Activated naive CD8-positive, alpha-beta T cell treated with anti-CD3 and anti-CD28 coated beads, Interleukin-2, amount 10 ng/mL, durations not matched to agents 7 days and 5 days (primary cell): ENCODE results near the gene GPR173. TPM values are rescaled to one million over a fixed set of nuclear protein-coding genes. Genes with fewer than 3 reads are reported as not detected.

Experiments
- ATAC-seq: fragments of 150-1000 bp; cut with Tn5 transposase; one replicate; pipeline ENCODE4 v1.10.0; 2021; ENCODE audit warnings: low read depth, moderate library complexity
- POLR2A ChIA-PET: fragments of 350-600 bp; sonication (Branson Sonifier 250); formaldehyde crosslinking; loops from one replicate; lab custom pipeline; 2021; ENCODE audit warnings: antibody characterized with exemption; lab: Charles Lee
- DNase-seq: peaks from one replicate; pipeline ENCODE4 v3.0.0; 2021
- H3K27ac Mint-ChIP-seq: one replicate; pipeline ENCODE4 v1.8.0; 2022; ENCODE audit warnings: mild to moderate bottlenecking, mixed read lengths
- H3K27me3 Mint-ChIP-seq: one replicate; pipeline ENCODE4 v1.8.0; 2022; ENCODE audit warnings: mild to moderate bottlenecking, moderate library complexity, mixed read lengths
- H3K36me3 Mint-ChIP-seq: one replicate; pipeline ENCODE4 v1.8.0; 2021; ENCODE audit warnings: mild to moderate bottlenecking, mixed read lengths
- H3K4me1 Mint-ChIP-seq: one replicate; pipeline ENCODE4 v1.8.0; 2021; ENCODE audit warnings: mixed read lengths
- H3K4me3 Mint-ChIP-seq: one replicate; pipeline ENCODE4 v1.8.0; 2022; ENCODE audit warnings: mild to moderate bottlenecking, moderate library complexity, mixed read lengths
- H3K9me3 Mint-ChIP-seq: one replicate; pipeline ENCODE4 v1.8.0; 2021; ENCODE audit warnings: mixed read lengths
- total RNA-seq, 2 experiments: library from RNA; stranded (reverse); gene quantifications; one replicate each; pipeline ENCODE4 v1.2.3, GENCODE V29; 2021

Gene GPR173, protein sequence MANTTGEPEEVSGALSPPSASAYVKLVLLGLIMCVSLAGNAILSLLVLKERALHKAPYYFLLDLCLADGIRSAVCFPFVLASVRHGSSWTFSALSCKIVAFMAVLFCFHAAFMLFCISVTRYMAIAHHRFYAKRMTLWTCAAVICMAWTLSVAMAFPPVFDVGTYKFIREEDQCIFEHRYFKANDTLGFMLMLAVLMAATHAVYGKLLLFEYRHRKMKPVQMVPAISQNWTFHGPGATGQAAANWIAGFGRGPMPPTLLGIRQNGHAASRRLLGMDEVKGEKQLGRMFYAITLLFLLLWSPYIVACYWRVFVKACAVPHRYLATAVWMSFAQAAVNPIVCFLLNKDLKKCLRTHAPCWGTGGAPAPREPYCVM
- under 1 TPM; 0.08 to 0.14 TPM for total RNA-seq

DNA sequence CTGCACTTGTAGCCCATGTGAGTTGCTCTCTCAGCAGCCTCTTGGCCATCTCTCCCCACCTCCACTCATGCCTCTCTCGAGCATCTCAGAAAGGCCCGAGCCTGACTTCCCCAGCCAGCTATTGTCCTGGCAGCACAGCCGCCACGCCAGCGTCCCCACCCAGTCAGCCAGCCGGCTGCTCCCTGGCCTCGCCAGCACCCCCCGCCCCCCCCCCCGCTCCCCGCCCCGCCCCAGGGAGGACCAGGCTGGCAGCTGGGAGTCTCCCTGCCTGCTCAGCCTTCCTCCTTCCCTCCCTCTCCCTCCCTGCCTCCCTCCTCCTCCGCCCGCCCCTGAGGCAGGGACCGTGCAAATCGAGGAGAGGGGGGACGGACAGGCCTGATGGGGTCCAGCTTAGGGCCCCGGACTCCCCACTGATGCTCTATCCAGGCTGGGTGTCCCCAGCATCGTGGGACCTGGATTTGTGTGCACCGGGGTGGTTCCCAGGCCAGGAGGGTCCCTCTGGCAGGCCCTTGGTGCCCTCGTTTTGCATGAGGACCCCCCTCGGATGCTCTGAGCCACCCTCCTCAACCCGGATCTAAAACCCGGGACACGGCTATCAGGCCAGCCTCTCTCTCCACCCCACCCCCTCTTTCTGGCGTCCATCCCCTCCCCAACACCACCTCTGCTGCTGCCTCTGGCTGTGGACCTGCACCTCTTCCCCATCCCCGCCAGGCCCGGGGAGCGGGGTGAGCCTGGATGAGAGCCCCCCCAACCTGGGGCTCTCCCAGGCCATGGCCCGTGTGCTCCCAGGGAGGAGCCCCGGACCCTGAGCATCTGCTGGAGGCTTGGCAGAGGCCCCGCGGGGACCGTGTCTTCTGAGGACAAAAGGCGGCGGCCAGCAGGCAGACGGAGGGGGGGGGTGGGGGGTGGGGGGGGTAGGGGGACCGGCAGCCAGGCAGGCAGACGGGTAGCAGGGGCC lies at the start of gene GPR173:
Gene GPR173, plus strand, starts transcription at position 621 of the 958 bp plus-strand sequence. CDS start 27,833 bp downstream, outside the sequence.
- POLR2A ChIA-PET, result no interaction called here
- Mint-ChIP-seq H3K36me3 (no peaks in the 10 kb centered on the region), H3K27me3 (peaks cover 4% of the 10 kb centered on the region), H3K9me3 (no peaks in the 10 kb centered on the region), H3K4me3 (peak within 1 kb of the TSS; percentile 45), H3K27ac (no peak within 1 kb of the TSS), H3K4me1 (no peaks in the 10 kb centered on the region)
- DNase-seq (no peak), ATAC-seq (peak; percentile 30)

DNA sequence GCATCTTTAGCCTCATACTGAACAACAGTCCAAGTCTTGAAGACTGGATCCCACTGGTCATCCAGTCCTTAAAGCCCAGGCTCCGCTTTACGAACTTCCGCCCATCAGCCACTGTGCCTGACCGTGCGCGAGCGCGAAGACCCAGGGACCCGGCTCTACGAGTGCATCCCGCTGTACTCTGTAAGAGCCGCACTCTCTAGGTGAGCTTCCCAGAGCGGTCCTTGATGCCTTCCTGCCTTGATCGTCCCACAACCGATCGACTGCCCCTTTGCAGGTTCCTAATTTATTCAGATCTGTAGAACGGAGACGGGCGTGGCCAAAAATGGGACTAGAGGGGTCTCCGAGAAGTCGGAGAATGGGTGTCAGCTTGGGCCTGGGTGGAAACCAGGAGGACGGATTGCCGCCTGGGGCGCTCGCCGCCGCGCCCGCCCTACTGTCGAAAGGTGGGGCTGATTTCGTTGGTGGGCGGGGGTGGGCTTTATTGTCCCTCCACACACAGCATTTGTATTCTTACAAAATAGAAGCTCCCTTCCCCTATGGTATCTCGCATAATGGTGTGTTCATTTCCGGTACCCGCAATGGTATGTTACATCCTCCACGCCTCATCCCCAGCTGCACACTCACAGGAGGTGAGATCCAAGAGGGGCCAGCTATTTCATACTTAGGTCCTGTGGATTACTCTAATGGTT lies 48.0 kb upstream of the GPR173 start:
- DNase-seq (peak; percentile 34), ATAC-seq (peak; percentile 62)
- peaks cover 2% of the 10 kb centered on the region for H3K27me3 Mint-ChIP-seq
- peaks cover 9% of the 10 kb centered on the region for H3K4me1 Mint-ChIP-seq
- H3K27ac Mint-ChIP-seq, result peak overlapping the region; percentile 9
- no peaks in the 10 kb centered on the region for H3K36me3 Mint-ChIP-seq
- peak overlapping the region; percentile 40 for H3K4me3 Mint-ChIP-seq
- no peaks in the 10 kb centered on the region for H3K9me3 Mint-ChIP-seq
- POLR2A ChIA-PET, result no interaction called here

DNA sequence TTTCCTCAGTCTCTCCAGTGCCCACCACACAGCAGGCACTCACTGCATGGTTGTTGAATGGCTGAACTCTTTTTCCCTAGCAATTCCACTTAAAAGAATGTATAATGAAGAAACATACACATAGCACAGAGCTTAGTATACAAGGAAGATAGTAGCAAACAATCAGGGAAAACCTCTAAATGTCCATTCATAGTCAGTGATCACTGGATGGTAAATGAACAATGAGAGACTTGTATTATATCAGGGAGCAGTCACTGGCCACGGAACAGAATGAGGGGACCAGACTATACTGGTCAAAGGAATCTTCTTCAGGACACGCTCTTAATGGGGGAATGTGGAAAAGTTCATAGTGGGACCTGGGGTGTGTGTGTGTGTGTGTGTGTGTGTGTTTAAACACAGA lies 46.6 kb upstream of the GPR173 start:
- Mint-ChIP-seq H3K9me3 (no peaks in the 10 kb centered on the region), H3K36me3 (no peaks in the 10 kb centered on the region), H3K27ac (no peak overlapping the region), H3K4me1 (peaks cover 2% of the 10 kb centered on the region), H3K4me3 (no peak overlapping the region), H3K27me3 (peaks cover 2% of the 10 kb centered on the region)
- DNase-seq (no peak), ATAC-seq (no peak)
- POLR2A ChIA-PET, result no interaction called here

DNA sequence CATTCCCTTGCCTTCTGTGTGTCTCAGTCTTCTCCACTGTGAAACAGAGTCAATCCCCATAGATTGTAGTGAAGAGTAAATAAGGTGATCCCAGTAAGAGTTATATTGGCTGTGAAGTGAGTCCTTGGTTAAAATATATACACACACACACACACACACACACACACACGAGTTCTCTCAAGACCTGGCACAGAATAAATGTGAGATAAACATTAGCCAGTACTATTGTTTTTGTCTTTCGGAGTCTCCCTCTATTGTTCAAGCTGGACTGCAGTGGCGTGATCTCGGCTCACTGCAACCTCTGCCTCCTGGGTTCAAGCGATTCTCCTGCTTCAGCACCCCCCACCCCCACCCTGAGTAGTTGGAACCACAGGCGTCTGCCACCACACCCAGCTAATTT lies 45.5 kb upstream of the GPR173 start:
- Mint-ChIP-seq H3K27me3 (peaks cover 2% of the 10 kb centered on the region), H3K4me3 (no peak overlapping the region), H3K9me3 (no peaks in the 10 kb centered on the region), H3K4me1 (peaks cover 2% of the 10 kb centered on the region), H3K27ac (no peak overlapping the region), H3K36me3 (no peaks in the 10 kb centered on the region)
- POLR2A ChIA-PET, result no interaction called here
- no peak for DNase-seq
- no peak for ATAC-seq

DNA sequence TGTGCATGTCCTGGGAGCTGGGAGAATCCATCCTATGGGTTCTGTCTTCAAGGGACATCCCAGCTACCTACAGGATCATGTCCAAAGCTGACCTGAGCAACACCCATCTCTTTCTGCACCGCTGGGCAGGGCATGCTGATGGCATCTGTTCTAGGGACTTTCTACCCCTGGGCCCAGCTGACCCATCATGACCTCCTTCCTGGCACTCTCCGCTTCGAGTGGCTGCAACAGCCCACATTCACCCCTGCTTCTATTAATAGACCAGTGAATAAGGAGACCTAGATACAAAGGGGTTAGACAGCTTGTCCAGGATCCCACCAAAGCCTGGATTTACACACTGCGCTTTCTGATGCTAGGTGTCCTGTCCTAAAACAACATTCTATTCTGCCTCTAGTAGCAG lies 44.6 kb upstream of the GPR173 start:
- H3K27me3 Mint-ChIP-seq, result peaks cover 2% of the 10 kb centered on the region
- no peak overlapping the region for H3K27ac Mint-ChIP-seq
- H3K9me3 Mint-ChIP-seq, result peaks cover 1% of the 10 kb centered on the region
- ATAC-seq, result no peak
- peaks cover 2% of the 10 kb centered on the region for H3K4me1 Mint-ChIP-seq
- DNase-seq, result no peak
- POLR2A ChIA-PET, result no interaction called here
- no peaks in the 10 kb centered on the region for H3K36me3 Mint-ChIP-seq
- H3K4me3 Mint-ChIP-seq, result no peak overlapping the region

DNA sequence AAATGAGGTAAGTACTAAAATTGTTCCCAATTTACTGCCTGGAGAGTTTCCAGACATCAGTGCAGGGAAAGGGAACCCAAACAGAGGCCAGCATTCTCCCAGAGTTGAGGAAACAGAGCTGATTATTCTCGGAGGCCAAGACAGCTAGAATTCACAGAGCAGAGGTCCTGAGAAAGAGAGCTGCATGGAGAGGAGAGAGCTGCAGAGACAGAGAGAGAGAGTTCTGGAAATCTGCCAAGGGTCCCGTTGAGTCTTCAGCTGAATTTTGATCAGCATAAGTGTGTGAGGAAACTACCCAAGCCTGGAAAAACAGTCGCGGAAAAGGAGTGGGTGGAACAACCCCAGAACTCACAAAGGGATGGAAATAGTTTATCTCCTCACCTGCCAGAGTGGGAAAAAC lies 43.8 kb upstream of the GPR173 start:
- H3K4me1 Mint-ChIP-seq, result peaks cover 2% of the 10 kb centered on the region
- H3K27ac Mint-ChIP-seq, result no peak overlapping the region
- POLR2A ChIA-PET, result no interaction called here
- H3K36me3 Mint-ChIP-seq, result no peaks in the 10 kb centered on the region
- DNase-seq, result no peak
- ATAC-seq, result no peak
- peaks cover 1% of the 10 kb centered on the region for H3K9me3 Mint-ChIP-seq
- peaks cover 2% of the 10 kb centered on the region for H3K27me3 Mint-ChIP-seq
- no peak overlapping the region for H3K4me3 Mint-ChIP-seq

DNA sequence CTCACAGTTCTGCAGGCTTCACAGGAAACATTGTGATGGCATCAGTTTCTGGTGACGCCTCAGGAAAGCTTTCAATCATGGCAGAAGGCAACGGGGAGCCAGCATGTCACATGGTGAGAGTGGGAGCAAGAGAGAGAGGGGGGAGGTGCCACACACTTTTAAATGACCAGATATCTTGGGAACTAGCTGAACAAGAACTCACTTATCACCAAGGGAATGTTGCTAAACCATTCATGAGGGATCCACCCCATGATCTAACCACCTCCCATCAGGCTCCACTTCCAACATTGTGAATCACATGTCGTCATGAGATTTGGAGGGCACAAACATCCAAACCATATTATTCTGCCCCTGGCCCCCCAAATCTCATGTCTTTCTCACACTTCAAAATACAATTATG lies 43.3 kb upstream of the GPR173 start:
- ATAC-seq (no peak), DNase-seq (no peak)
- no peak overlapping the region for H3K4me3 Mint-ChIP-seq
- no peak overlapping the region for H3K27ac Mint-ChIP-seq
- peaks cover 1% of the 10 kb centered on the region for H3K9me3 Mint-ChIP-seq
- peaks cover 2% of the 10 kb centered on the region for H3K4me1 Mint-ChIP-seq
- POLR2A ChIA-PET, result no interaction called here
- peaks cover 2% of the 10 kb centered on the region for H3K27me3 Mint-ChIP-seq
- H3K36me3 Mint-ChIP-seq, result no peaks in the 10 kb centered on the region

DNA sequence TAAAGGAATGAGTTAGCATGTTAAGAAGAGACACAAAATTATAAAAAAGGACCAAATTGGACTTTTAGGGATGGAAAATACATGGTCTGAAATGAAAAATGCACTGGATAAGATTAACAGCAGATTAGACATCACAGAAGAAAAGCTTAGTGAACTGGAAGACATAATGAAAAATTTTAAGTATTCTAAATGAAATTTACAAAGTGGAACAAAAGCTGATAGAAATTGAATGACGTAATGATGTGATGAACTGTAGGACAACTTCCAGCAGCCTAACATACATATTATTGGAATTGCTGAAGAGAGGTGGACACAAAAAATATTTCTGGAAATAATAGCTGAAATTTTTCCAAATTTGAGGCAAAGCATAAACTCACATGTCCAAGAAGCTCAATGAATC lies 39.6 kb upstream of the GPR173 start:
- Mint-ChIP-seq H3K9me3 (peaks cover 1% of the 10 kb centered on the region), H3K4me3 (no peak overlapping the region), H3K4me1 (no peaks in the 10 kb centered on the region), H3K27me3 (no peaks in the 10 kb centered on the region), H3K27ac (no peak overlapping the region), H3K36me3 (no peaks in the 10 kb centered on the region)
- POLR2A ChIA-PET, result no interaction called here
- ATAC-seq, result no peak
- DNase-seq, result no peak

DNA sequence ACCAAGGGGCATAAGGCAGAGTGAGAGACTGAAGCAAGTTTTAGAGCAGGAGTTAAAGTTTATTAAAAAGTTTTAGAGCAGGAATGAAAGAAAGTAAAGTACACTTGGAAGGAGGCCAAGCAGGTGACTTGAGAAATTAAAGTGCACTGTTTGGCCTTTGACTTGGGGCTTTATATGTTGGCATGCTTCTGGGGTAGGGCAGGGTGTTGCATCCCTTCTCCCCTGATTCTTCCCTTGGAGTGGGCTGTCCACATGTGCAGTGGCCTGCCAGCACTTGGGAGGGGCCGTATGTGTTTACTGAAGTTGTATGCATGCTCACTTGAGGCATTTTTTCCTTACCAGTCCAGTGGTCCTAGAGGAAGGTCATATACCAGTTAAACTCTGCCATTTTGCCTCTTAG lies 35.3 kb upstream of the GPR173 start:
- Mint-ChIP-seq H3K9me3 (peaks cover 1% of the 10 kb centered on the region), H3K27me3 (no peaks in the 10 kb centered on the region), H3K27ac (no peak overlapping the region), H3K4me3 (no peak overlapping the region), H3K36me3 (no peaks in the 10 kb centered on the region), H3K4me1 (no peaks in the 10 kb centered on the region)
- no peak for ATAC-seq
- POLR2A ChIA-PET, result no interaction called here
- DNase-seq, result no peak

DNA sequence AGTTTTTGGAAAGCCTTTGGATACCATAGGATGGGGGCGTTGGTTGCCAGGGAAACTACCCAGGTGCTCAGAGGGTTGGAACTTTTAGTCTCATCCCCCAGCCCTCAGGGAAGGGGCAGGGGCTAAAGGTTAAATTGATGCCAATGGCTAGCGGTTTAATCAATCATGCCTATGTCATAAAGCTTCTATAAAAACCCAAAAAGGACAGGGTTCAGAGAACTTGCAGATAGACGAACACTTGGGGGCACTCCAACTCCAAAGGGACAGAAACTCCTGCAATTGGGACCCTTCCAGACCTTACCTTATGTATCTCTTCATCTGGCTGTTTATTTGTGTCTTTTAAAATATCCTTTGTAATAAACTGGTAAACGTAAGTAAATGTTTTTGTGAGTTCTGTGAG lies 30.0 kb upstream of the GPR173 start:
- DNase-seq (no peak), ATAC-seq (no peak)
- Mint-ChIP-seq H3K9me3 (no peaks in the 10 kb centered on the region), H3K4me1 (no peaks in the 10 kb centered on the region), H3K4me3 (no peak overlapping the region), H3K27ac (no peak overlapping the region), H3K36me3 (no peaks in the 10 kb centered on the region), H3K27me3 (peaks cover 5% of the 10 kb centered on the region)
- POLR2A ChIA-PET, result no interaction called here

DNA sequence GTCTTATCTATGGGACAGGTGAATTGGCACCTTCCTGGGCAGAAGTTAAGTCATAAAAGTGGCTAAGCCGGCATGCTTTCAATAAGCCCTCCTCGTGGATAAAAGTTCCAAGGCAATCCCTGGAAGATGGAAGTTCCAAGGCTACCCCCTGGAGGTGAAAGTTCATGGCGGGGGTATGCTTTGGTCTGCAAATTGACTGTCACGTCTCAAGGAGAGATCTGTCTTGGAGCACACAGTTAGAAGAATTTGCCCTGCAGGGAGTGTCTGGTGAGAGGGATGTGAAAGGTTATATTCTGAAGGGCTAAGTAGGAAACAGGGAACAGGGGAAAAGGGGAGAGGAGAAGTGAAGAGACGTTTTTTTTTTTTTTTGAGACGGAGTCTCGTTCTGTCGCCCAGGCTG lies 26.2 kb upstream of the GPR173 start:
- Mint-ChIP-seq H3K27ac (no peak overlapping the region), H3K4me1 (no peaks in the 10 kb centered on the region), H3K9me3 (no peaks in the 10 kb centered on the region), H3K27me3 (peaks cover 5% of the 10 kb centered on the region), H3K36me3 (no peaks in the 10 kb centered on the region), H3K4me3 (no peak overlapping the region)
- POLR2A ChIA-PET, result no interaction called here
- DNase-seq (no peak), ATAC-seq (no peak)

DNA sequence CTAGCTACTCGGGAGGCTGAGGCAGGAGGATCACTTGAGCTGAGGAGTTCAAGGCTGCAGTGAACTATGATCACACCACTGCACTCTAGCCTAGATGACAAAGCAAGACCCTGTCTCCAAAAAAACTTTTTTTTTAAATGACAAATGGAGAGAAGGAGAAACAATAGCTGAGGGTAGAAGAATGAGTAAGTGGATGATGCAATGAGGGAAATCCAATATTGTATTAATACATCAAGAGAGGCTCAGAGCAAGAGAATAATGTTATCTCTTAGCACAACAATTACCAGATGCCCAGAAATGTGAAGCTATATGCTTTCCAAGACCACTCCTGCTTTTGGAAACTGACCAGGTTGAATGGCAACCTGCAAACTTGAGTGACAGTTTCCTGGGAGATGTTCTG lies 19.9 kb upstream of the GPR173 start:
- no peaks in the 10 kb centered on the region for H3K27me3 Mint-ChIP-seq
- H3K4me1 Mint-ChIP-seq, result no peaks in the 10 kb centered on the region
- H3K27ac Mint-ChIP-seq, result no peak overlapping the region
- POLR2A ChIA-PET, result no interaction called here
- H3K4me3 Mint-ChIP-seq, result no peak overlapping the region
- no peak for ATAC-seq
- H3K9me3 Mint-ChIP-seq, result no peaks in the 10 kb centered on the region
- H3K36me3 Mint-ChIP-seq, result no peaks in the 10 kb centered on the region
- no peak for DNase-seq

DNA sequence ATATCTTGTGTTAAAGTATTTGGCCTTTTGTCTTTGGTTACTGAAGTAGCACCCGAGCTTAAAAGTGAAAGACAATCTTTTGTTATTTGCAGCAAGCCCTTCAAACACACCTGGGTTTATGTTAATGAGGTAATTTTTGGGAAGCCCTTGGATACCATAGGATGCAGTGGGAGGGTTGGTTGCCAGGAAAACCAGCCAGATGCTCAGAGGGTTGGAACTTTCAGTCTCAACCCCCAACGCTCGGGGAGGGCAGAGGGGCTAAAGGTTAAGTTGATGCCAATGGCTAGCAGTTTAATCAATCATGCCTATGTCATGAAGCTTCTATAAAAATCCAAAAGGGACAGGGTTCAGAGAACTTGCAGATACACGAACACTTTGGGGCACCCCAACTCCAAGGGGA lies 17.2 kb upstream of the GPR173 start:
- no peak for DNase-seq
- POLR2A ChIA-PET, result no interaction called here
- Mint-ChIP-seq H3K9me3 (no peaks in the 10 kb centered on the region), H3K27ac (no peak overlapping the region), H3K36me3 (no peaks in the 10 kb centered on the region), H3K27me3 (peaks cover 4% of the 10 kb centered on the region), H3K4me1 (no peaks in the 10 kb centered on the region), H3K4me3 (no peak overlapping the region)
- ATAC-seq, result no peak
